ENCODE results near the gene ZNF48. TPM values are rescaled to one million over a fixed set of nuclear protein-coding genes. Genes with fewer than 3 reads are reported as not detected.
A peak's percentile ranks its signal among the peaks of the same experiment; 100 is the strongest.
"Not testable (repeated sequence)": the region's sequence is repeated elsewhere in the genome, so short reads cannot be mapped to it uniquely, and the experiment has no call there.

Gene ZNF48
- total and polyA plus RNA-seq, 2 donors (not counting 1 experiment from before 2014, with no cell fraction given) = 8.4 to 13.3 TPM

GRCh38 chr16:30395992-30396585 is 869 bp downstream of the ZNF48 start:
- POLR2A ChIA-PET = interaction anchor here (0.8 to 4.7 kb wide), 6 partner anchors 11 to 41 kb away, joined by 3 to 51 read pairs (median 7); partner anchors contain the start of genes CD2BP2, SEPTIN1, TBC1D10B and ZNF771
- Histone ChIP-seq H3K4me3 (ENCODE audit: control extremely low read depth in 1 of 5, extremely low read depth in 1 of 5, insufficient read depth in 1 of 5, low read depth in 2 of 5, low read length in 4 of 5) (peak overlapping the region; percentile 32 to 75 (median 66)), H3K9me3 (ENCODE audit: control extremely low read depth in 1 of 3, control insufficient read depth in 2 of 3, insufficient read depth in 1 of 3, low read length in 2 of 3) (no peaks in the 10 kb centered on the region), H3K4me1 (ENCODE audit: control insufficient read depth in 2 of 2, insufficient read depth in 2 of 2, low read length in 2 of 2) (peaks cover 16 to 39% of the 10 kb centered on the region in 2 donors), H3K79me2 (ENCODE audit: control insufficient read depth, insufficient read depth, low read length) (peaks cover 30% of the 10 kb centered on the region), H2AFZ (ENCODE audit: insufficient read depth, low read depth, low read length, poor library complexity, severe bottlenecking) (peak overlapping the region; percentile 95), H3K27me3 (replicated peaks in 1 of 4; ENCODE audit: control extremely low read depth in 1 of 4, control insufficient read depth in 3 of 4, insufficient read depth in 4 of 4, low read length in 3 of 4) (no peaks in the 10 kb centered on the region), H3K9ac (ENCODE audit: low read length) (peak overlapping the region; percentile 71), H4K20me1 (ENCODE audit: control insufficient read depth, insufficient read depth, low read length, poor library complexity, severe bottlenecking) (peaks cover 25% of the 10 kb centered on the region), H3K27ac (ENCODE audit: low read length in 2 of 2) (peak overlapping the region in 1 of 2 donors; percentile 33), H3K36me3 (replicated peaks in 1 of 2; ENCODE audit: control extremely low read depth in 1 of 2, control insufficient read depth in 1 of 2, extremely low read depth in 1 of 2, insufficient read depth in 2 of 2, low read length in 1 of 2) (peaks cover 0 to 16% of the 10 kb centered on the region in 2 experiments), H3K4me2 (replicated peaks; ENCODE audit: low read depth, low read length, poor library complexity, severe bottlenecking) (peak overlapping the region; percentile 87)
- TF ChIP-seq EZH2 (IDR thresholded peaks at IDR 0.05; ENCODE audit: borderline replicate concordance, insufficient read depth, low read depth, low read length, poor library complexity, severe bottlenecking) = no peak
- TF ChIP-seq, protein P1, sequence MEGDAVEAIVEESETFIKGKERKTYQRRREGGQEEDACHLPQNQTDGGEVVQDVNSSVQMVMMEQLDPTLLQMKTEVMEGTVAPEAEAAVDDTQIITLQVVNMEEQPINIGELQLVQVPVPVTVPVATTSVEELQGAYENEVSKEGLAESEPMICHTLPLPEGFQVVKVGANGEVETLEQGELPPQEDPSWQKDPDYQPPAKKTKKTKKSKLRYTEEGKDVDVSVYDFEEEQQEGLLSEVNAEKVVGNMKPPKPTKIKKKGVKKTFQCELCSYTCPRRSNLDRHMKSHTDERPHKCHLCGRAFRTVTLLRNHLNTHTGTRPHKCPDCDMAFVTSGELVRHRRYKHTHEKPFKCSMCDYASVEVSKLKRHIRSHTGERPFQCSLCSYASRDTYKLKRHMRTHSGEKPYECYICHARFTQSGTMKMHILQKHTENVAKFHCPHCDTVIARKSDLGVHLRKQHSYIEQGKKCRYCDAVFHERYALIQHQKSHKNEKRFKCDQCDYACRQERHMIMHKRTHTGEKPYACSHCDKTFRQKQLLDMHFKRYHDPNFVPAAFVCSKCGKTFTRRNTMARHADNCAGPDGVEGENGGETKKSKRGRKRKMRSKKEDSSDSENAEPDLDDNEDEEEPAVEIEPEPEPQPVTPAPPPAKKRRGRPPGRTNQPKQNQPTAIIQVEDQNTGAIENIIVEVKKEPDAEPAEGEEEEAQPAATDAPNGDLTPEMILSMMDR (IDR thresholded peaks at IDR 0.05) = no peak
- Mint-ChIP-seq H3K9me3 (ENCODE audit: insufficient read depth) (no peaks in the 10 kb centered on the region), H3K27me3 (no peaks in the 10 kb centered on the region), H3K27ac (peak overlapping the region; percentile 70), H3K4me1 (peaks cover 26% of the 10 kb centered on the region), H3K4me3 (peak overlapping the region; percentile 84)
- CTCF ChIA-PET = interaction anchor here (0.7 to 5.0 kb wide), 8 partner anchors 9 to 34 kb away, joined by 3 to 65 read pairs (median 7); partner anchors contain the start of genes DCTPP1, SEPTIN1, TBC1D10B and ZNF771
- ATAC-seq (ENCODE audit: low read depth) (no peak), DNase-seq (no peak)
- intact Hi-C loops (cut with micrococcal nuclease) = loop anchor here (1.0 to 10.0 kb wide), 7 partner anchors 13 to 531 kb away; partner anchors contain the start of genes CD2BP2, CDIPT, SEPTIN1 and TBC1D10B
- WGBS (ENCODE audit: insufficient coverage) = 31% methylated on average over 8 of the region's 13 CpGs

GRCh38 chr16:30396627-30397026 is 1.4 kb downstream of the ZNF48 start:
- peaks cover 29% of the 10 kb centered on the region for H3K4me1 Mint-ChIP-seq
- not testable (repeated sequence) for H3K4me3 ChIP-seq (ENCODE audit: control extremely low read depth in 1 of 5, extremely low read depth in 1 of 5, insufficient read depth in 1 of 5, low read depth in 2 of 5, low read length in 4 of 5); H3K27ac ChIP-seq (ENCODE audit: low read length in 2 of 2); H2AFZ ChIP-seq (ENCODE audit: insufficient read depth, low read depth, low read length, poor library complexity, severe bottlenecking); H3K9me3 ChIP-seq (ENCODE audit: control extremely low read depth in 1 of 3, control insufficient read depth in 2 of 3, insufficient read depth in 1 of 3, low read length in 2 of 3); ATAC-seq (ENCODE audit: low read depth); DNase-seq; H3K9me3 Mint-ChIP-seq (ENCODE audit: insufficient read depth); H3K9ac ChIP-seq (ENCODE audit: low read length); H3K27ac Mint-ChIP-seq; H3K27me3 ChIP-seq (replicated peaks in 1 of 4; ENCODE audit: control extremely low read depth in 1 of 4, control insufficient read depth in 3 of 4, insufficient read depth in 4 of 4, low read length in 3 of 4); H3K27me3 Mint-ChIP-seq
- Histone ChIP-seq H4K20me1 (ENCODE audit: control insufficient read depth, insufficient read depth, low read length, poor library complexity, severe bottlenecking) (peaks cover 25% of the 10 kb centered on the region), H3K4me1 (ENCODE audit: control insufficient read depth in 2 of 2, insufficient read depth in 2 of 2, low read length in 2 of 2) (peaks cover 16 to 39% of the 10 kb centered on the region in 2 donors), H3K36me3 (replicated peaks in 1 of 2; ENCODE audit: control extremely low read depth in 1 of 2, control insufficient read depth in 1 of 2, extremely low read depth in 1 of 2, insufficient read depth in 2 of 2, low read length in 1 of 2) (peaks cover 0 to 16% of the 10 kb centered on the region in 2 experiments), H3K79me2 (ENCODE audit: control insufficient read depth, insufficient read depth, low read length) (peaks cover 30% of the 10 kb centered on the region), H3K4me2 (replicated peaks; ENCODE audit: low read depth, low read length, poor library complexity, severe bottlenecking) (peak overlapping the region; percentile 87)
- intact Hi-C loops (cut with micrococcal nuclease) = loop anchor here (10.0 kb wide), 1 partner anchor 532 kb away; the partner anchor contains the start of gene CDIPT
- ChIA-PET CTCF (interaction anchor here (1.0 to 5.0 kb wide), 4 partner anchors 12 to 21 kb away, joined by 3 to 65 read pairs (median 7); partner anchors contain the start of genes SEPTIN1 and ZNF771), POLR2A (interaction anchor here (0.8 to 4.7 kb wide), 5 partner anchors 11 to 42 kb away, joined by 3 to 51 read pairs (median 9); partner anchors contain the start of genes CD2BP2, SEPTIN1, TBC1D10B and ZNF771)
- peak overlapping the region; percentile 59 for H3K4me3 Mint-ChIP-seq
- WGBS (ENCODE audit: insufficient coverage) = 90% methylated on average over 2 of the region's 4 CpGs
